Measurements from ENCODE around the gene RNASEH2A.
"Not testable (repeated sequence)": the region's sequence is repeated elsewhere in the genome, so short reads cannot be mapped to it uniquely, and the experiment has no call there.

Gene RNASEH2A

GRCh38 chr19:12792853-12793289 is 13.5 kb upstream of the RNASEH2A start:
- DNase-seq (ENCODE audit: extremely low spot score, insufficient read length, low read depth) (no peak), FAIRE-seq (no peak)

- FAIRE-seq (peak; percentile 86), DNase-seq (ENCODE audit: extremely low spot score, insufficient read length, low read depth) (peak; percentile 89)
These were observed 12.8 kb upstream of the RNASEH2A start for GRCh38 chr19:12793290-12794195.

- DNase-seq (ENCODE audit: extremely low spot score, insufficient read length, low read depth) (no peak), FAIRE-seq (no peak)
These were observed 12.0 kb upstream of the RNASEH2A start for GRCh38 chr19:12794196-12794941.

- FAIRE-seq (no peak), DNase-seq (ENCODE audit: extremely low spot score, insufficient read length, low read depth) (no peak)
These were observed 11.4 kb upstream of the RNASEH2A start for GRCh38 chr19:12794971-12795381.

GRCh38 chr19:12796146-12797071 is 10.0 kb upstream of the RNASEH2A start:
- FAIRE-seq (peak; percentile 93), DNase-seq (ENCODE audit: extremely low spot score, insufficient read length, low read depth) (no peak)

- FAIRE-seq (no peak), DNase-seq (ENCODE audit: extremely low spot score, insufficient read length, low read depth) (no peak)
These were observed 9.2 kb upstream of the RNASEH2A start for GRCh38 chr19:12797141-12797587.

GRCh38 chr19:12797607-12798006 is 8.8 kb upstream of the RNASEH2A start:
- FAIRE-seq; DNase-seq (ENCODE audit: extremely low spot score, insufficient read length, low read depth): not testable (repeated sequence)

- no peak for FAIRE-seq
- no peak for DNase-seq (ENCODE audit: extremely low spot score, insufficient read length, low read depth)
These were observed 6.5 kb upstream of the RNASEH2A start for GRCh38 chr19:12799742-12800465.

- FAIRE-seq (no peak), DNase-seq (ENCODE audit: extremely low spot score, insufficient read length, low read depth) (no peak)
These were observed 6.0 kb upstream of the RNASEH2A start for GRCh38 chr19:12800466-12800770.

- no peak for DNase-seq (ENCODE audit: extremely low spot score, insufficient read length, low read depth)
- no peak for FAIRE-seq
These were observed 5.4 kb upstream of the RNASEH2A start for GRCh38 chr19:12800923-12801465.

- no peak for FAIRE-seq
- DNase-seq (ENCODE audit: extremely low spot score, insufficient read length, low read depth) = no peak
These were observed 4.7 kb upstream of the RNASEH2A start, which contains the start of the genes PRDX2 and THSD8 for GRCh38 chr19:12801466-12802266. Gene PRDX2, minus strand, starts transcription at chr19:12801800. Its CDS starts 539 bp downstream, at chr19:12801261. Gene THSD8, plus strand, starts transcription at chr19:12802069. Its CDS starts 3 bp downstream, at chr19:12802072.

GRCh38 chr19:12802267-12803106 is 3.9 kb upstream of the RNASEH2A start:
- FAIRE-seq (no peak), DNase-seq (ENCODE audit: extremely low spot score, insufficient read length, low read depth) (no peak)

- DNase-seq (ENCODE audit: extremely low spot score, insufficient read length, low read depth) = no peak
- no peak for FAIRE-seq
These were observed 2.3 kb upstream of the RNASEH2A start for GRCh38 chr19:12804051-12804450.

- DNase-seq (ENCODE audit: extremely low spot score, insufficient read length, low read depth) = no peak
These were observed 8.7 kb downstream of the RNASEH2A start for GRCh38 chr19:12815088-12815487.

GRCh38 chr19:12817188-12817587 is 10.8 kb downstream of the RNASEH2A start:
- DNase-seq (ENCODE audit: extremely low spot score, insufficient read length, low read depth); FAIRE-seq: not testable (repeated sequence)

More at GRCh38 chr19:12815088-12815487, 8.7 kb downstream of the RNASEH2A start:
- no peak for FAIRE-seq

- not testable (repeated sequence) for DNase-seq (ENCODE audit: extremely low spot score, insufficient read length, low read depth); FAIRE-seq
These were observed 11.4 kb downstream of the RNASEH2A start for GRCh38 chr19:12817810-12818209.

GRCh38 chr19:12821761-12822160 is 15.4 kb downstream of the RNASEH2A start:
- FAIRE-seq (no peak), DNase-seq (ENCODE audit: extremely low spot score, insufficient read length, low read depth) (no peak)
